Nephron (organoid): ENCODE results near the gene ATP5F1D.

Experiments
- H3K27ac Mint-ChIP-seq, 3 experiments: 2 replicates each; pipeline ENCODE4 v1.8.0; 2020; ENCODE audit warnings: mixed read lengths in 3 of 3, mild to moderate bottlenecking in 2 of 3, moderate library complexity in 1 of 3
- H3K27me3 Mint-ChIP-seq: 2 replicates; pipeline ENCODE4 v1.8.0; 2021; ENCODE audit warnings: low read depth, mild to moderate bottlenecking, moderate library complexity, mixed read lengths
- H3K36me3 Mint-ChIP-seq: 2 replicates; pipeline ENCODE4 v1.8.0; 2020; ENCODE audit warnings: low read depth, mixed read lengths
- H3K4me1 Mint-ChIP-seq: 2 replicates; pipeline ENCODE4 v1.8.0; 2020; ENCODE audit warnings: mixed read lengths
- H3K4me3 Mint-ChIP-seq, 3 experiments: 2 replicates each; pipeline ENCODE4 v1.8.0; 2020; ENCODE audit warnings: mild to moderate bottlenecking in 3 of 3, mixed read lengths in 3 of 3, moderate library complexity in 2 of 3
- H3K9me3 Mint-ChIP-seq: 2 replicates; pipeline ENCODE4 v1.8.0; 2020; ENCODE audit warnings: mixed read lengths
- TF ChIP-seq, protein P1 (sequence below), 3 experiments: fragments of 200-600 bp; sonication (generic); IDR thresholded peaks; one replicate each; pipeline ENCODE4 v1.5.0; 2021; ENCODE audit warnings: antibody characterized with exemption in 3 of 3; ENCODE audit not compliant: unreplicated experiment in 3 of 3

ATP5F1D gene

DNA sequence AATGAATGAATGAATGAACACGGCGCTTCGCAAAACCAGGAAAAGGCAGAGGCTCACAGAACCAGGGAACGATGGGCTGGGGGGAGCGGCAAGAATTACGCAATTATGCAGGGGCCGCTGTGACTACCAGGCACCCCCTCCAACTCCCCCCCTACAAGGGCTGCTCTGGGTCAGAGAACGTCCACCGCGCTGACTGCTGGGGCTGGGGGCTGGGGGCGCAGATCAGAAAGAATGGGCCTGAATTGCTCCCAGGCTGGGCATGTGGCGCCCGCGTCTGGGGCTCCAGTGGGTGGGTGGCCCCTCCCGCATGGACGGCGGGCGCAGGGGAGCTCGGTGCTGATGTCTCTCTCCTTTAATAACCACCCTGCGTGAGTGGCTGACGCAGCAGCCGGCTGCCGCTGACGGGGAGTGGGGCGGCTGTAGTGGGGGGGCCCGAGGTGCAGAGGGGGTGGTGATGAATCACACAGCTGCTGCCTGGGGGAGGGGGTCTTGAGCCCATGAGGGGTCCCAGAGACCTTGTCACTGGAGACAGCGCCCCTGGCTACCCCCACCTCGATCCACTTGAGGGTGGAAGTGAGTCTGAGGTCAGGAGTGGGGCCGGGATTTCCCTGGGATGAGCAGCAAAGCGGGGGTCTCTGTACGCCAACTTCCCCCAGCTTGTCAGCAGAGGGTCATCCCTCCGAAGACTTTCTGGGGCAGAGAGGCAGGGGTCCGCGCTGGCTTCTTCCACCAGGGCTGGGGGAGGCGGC is 26.1 kb downstream of the ATP5F1D start:
- Mint-ChIP-seq H3K9me3 (no peaks in the 10 kb centered on the region), H3K27me3 (peaks cover 5% of the 10 kb centered on the region)
- TF ChIP-seq, protein P1, sequence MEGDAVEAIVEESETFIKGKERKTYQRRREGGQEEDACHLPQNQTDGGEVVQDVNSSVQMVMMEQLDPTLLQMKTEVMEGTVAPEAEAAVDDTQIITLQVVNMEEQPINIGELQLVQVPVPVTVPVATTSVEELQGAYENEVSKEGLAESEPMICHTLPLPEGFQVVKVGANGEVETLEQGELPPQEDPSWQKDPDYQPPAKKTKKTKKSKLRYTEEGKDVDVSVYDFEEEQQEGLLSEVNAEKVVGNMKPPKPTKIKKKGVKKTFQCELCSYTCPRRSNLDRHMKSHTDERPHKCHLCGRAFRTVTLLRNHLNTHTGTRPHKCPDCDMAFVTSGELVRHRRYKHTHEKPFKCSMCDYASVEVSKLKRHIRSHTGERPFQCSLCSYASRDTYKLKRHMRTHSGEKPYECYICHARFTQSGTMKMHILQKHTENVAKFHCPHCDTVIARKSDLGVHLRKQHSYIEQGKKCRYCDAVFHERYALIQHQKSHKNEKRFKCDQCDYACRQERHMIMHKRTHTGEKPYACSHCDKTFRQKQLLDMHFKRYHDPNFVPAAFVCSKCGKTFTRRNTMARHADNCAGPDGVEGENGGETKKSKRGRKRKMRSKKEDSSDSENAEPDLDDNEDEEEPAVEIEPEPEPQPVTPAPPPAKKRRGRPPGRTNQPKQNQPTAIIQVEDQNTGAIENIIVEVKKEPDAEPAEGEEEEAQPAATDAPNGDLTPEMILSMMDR (IDR thresholded peaks at IDR 0.05; ENCODE audit: unreplicated experiment in 3 of 3), result no peak

DNA sequence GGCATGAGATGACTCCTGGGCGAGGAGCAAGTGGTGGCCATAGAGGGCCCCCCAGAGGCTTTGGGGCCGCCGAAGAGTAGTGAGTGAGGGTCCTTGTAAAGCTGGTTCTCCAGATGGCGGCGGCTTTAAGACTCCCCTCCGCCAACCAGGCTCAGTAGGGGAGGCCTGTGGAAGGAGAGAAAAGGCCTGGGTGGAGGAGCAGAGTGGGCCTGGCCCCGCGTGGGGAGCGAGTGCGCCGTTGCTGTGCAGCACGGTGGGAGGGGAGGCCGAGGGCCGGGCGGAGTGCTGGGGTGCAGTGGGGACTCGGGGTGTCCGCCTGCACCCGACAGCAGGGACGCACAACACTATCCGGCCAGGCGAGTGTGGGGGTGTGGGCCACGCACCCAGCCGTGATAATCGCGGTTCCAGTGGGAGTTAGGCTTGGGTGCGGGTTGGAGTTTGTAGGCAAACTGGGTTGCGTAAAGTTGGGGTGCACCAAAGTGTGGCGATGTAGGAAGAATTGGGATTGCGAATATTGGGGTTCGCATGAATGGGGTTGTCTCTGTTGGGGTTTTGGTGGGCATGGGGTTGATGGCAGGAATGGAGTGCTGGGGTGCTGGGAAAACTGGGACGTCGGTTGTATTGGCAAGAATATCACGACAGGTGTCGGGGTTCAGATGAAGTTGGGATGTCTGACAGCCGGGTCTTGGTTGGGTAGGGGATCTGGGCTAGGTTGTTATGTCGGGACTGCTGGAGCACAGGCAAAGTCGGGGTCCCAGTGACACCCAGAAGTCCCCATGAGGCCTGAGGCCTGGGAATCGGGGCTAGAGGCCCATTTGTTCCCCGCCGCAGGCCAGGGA is 26.9 kb downstream of the ATP5F1D start:
- Mint-ChIP-seq H3K27me3 (peaks cover 5% of the 10 kb centered on the region), H3K9me3 (no peaks in the 10 kb centered on the region), H3K27ac (peak overlapping the region; percentile 82 to 95 (median 90)), H3K4me3 (peak overlapping the region; percentile 84 to 88 (median 86)), H3K4me1 (peaks cover 75% of the 10 kb centered on the region), H3K36me3 (peaks cover 33% of the 10 kb centered on the region)
- TF ChIP-seq, protein P1 (IDR thresholded peaks at IDR 0.05; ENCODE audit: unreplicated experiment in 3 of 3), result no peak

More for the DNA sequence above, 26.1 kb downstream of the ATP5F1D start:
- Mint-ChIP-seq H3K36me3 (peaks cover 27% of the 10 kb centered on the region), H3K27ac (peak overlapping the region; percentile 54 to 95 (median 80)), H3K4me1 (peaks cover 76% of the 10 kb centered on the region), H3K4me3 (peak overlapping the region; percentile 84 to 88 (median 86))

DNA sequence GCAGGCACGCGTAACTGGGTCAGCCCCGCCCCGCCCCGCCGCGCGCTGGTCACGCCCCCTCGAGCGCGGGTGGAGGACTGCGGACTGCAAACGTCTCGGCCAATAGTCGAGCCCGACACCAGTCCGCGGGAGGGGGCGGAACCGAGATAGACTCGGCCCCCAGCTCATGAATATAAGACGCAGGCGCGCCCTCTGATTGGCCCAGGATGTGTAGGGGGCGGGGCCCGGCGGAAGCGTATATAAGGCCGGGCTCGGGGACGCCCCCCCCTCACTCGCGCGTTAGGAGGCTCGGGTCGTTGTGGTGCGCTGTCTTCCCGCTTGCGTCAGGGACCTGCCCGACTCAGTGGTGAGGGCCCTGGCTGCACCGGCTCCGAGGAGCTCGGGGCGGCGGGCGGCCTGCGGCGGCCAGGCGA is 27.5 kb downstream of the ATP5F1D start, which contains the start of gene CIRBP:
Gene CIRBP (plus strand): TSS at position 268 of the 413 bp plus-strand sequence. CDS start 1,602 bp downstream, outside the sequence.
- H3K27ac Mint-ChIP-seq, result peak within 1 kb of the TSS; percentile 83 to 98 (median 95)
- peaks cover 39% of the 10 kb centered on the region for H3K36me3 Mint-ChIP-seq
- TF ChIP-seq, protein P1 (IDR thresholded peaks at IDR 0.05; ENCODE audit: unreplicated experiment in 3 of 3), result no peak
- no peaks in the 10 kb centered on the region for H3K9me3 Mint-ChIP-seq
- H3K27me3 Mint-ChIP-seq, result peaks cover 5% of the 10 kb centered on the region
- peaks cover 80% of the 10 kb centered on the region for H3K4me1 Mint-ChIP-seq
- H3K4me3 Mint-ChIP-seq, result peak within 1 kb of the TSS; percentile 90 to 94 (median 92)

GRCh38 chr19:1269478-1270212 is 28.1 kb downstream of the ATP5F1D start:
- Mint-ChIP-seq H3K9me3 (no peaks in the 10 kb centered on the region), H3K36me3 (peaks cover 40% of the 10 kb centered on the region), H3K4me3 (peak overlapping the region; percentile 90 to 94 (median 92)), H3K4me1 (peaks cover 75% of the 10 kb centered on the region), H3K27me3 (peaks cover 5% of the 10 kb centered on the region), H3K27ac (peak overlapping the region; percentile 83 to 98 (median 95))
- TF ChIP-seq, protein P1 (IDR thresholded peaks at IDR 0.05; ENCODE audit: unreplicated experiment in 3 of 3), result no peak

GRCh38 chr19:1270213-1270853 is 28.8 kb downstream of the ATP5F1D start:
- peaks cover 68% of the 10 kb centered on the region for H3K4me1 Mint-ChIP-seq
- peak overlapping the region; percentile 90 to 94 (median 92) for H3K4me3 Mint-ChIP-seq
- H3K36me3 Mint-ChIP-seq, result peaks cover 40% of the 10 kb centered on the region
- peak overlapping the region; percentile 83 to 98 (median 94) for H3K27ac Mint-ChIP-seq
- H3K27me3 Mint-ChIP-seq, result peaks cover 5% of the 10 kb centered on the region
- TF ChIP-seq, protein P1 (IDR thresholded peaks at IDR 0.05; ENCODE audit: unreplicated experiment in 3 of 3), result no peak
- H3K9me3 Mint-ChIP-seq, result no peaks in the 10 kb centered on the region
